SK-N-SH treated with all-trans-retinoic acid at 6 μM for 48 hours (cell line): ENCODE results near the gene CLMN.

Experiments
- ATAC-seq: fragments of 200-7000 bp; cut with Tn5 transposase; 3 replicates; pipeline ENCODE4 v1.9.1; 2020; ENCODE audit warnings: mild to moderate bottlenecking, moderate library complexity
- ARNTL ChIP-seq: fragments of 450-650 bp; formaldehyde crosslinking; IDR thresholded peaks from 2 replicates; pipeline ENCODE4 v1.5.0; 2020; ENCODE audit warnings: low read depth, mild to moderate bottlenecking, moderate library complexity, borderline replicate concordance
- BACH2 ChIP-seq: fragments of 250-450 bp; sonication (Bioruptor Pico); IDR thresholded peaks from 2 replicates; pipeline ENCODE4 v1.9.0; 2021; ENCODE audit warnings: mild to moderate bottlenecking, borderline replicate concordance
- CSDC2 ChIP-seq: fragments of 250-450 bp; sonication (Bioruptor Pico); IDR thresholded peaks from 2 replicates; pipeline ENCODE4 v1.5.0; 2020; ENCODE audit warnings: mild to moderate bottlenecking, moderate library complexity
- ESRRG ChIP-seq: fragments of 250-450 bp; sonication (Bioruptor Pico); IDR thresholded peaks from 2 replicates; pipeline ENCODE4 v1.6.1; 2021; ENCODE audit warnings: mild to moderate bottlenecking
- GLIS3 ChIP-seq: fragments of 250-450 bp; sonication (Bioruptor Pico); IDR thresholded peaks from 2 replicates; pipeline ENCODE4 v1.5.0; 2020; ENCODE audit warnings: mild to moderate bottlenecking, moderate library complexity
- ISL1 ChIP-seq: fragments of 250-450 bp; sonication (Bioruptor Pico); IDR thresholded peaks from 2 replicates; pipeline ENCODE4 v2.1.2; 2022; ENCODE audit warnings: mild to moderate bottlenecking, moderate library complexity
- OSR1 ChIP-seq: fragments of 250-450 bp; sonication (Bioruptor Pico); IDR thresholded peaks from 2 replicates; pipeline ENCODE4 v1.8.0; 2022; ENCODE audit warnings: moderate library complexity, mild to moderate bottlenecking, inconsistent platforms
- PATZ1 ChIP-seq: fragments of 250-450 bp; sonication (Bioruptor Pico); IDR thresholded peaks from 2 replicates; pipeline ENCODE4 v1.8.0; 2020; ENCODE audit warnings: mild to moderate bottlenecking, moderate library complexity, borderline replicate concordance
- PPARA ChIP-seq: fragments of 250-450 bp; sonication (Bioruptor Pico); IDR thresholded peaks from 2 replicates; pipeline ENCODE4 v1.5.0; 2020; ENCODE audit warnings: mild to moderate bottlenecking, borderline replicate concordance
- RARB ChIP-seq: fragments of 250-450 bp; sonication (Bioruptor Pico); IDR thresholded peaks from 2 replicates; pipeline ENCODE4 v1.8.0; 2021; ENCODE audit warnings: mild to moderate bottlenecking, moderate library complexity
- SNAI2 ChIP-seq: fragments of 250-450 bp; sonication (Bioruptor Pico); IDR thresholded peaks from 2 replicates; pipeline ENCODE4 v1.5.0; 2020; ENCODE audit warnings: mild to moderate bottlenecking, moderate library complexity
- TCF4 ChIP-seq: fragments of 250-450 bp; sonication (Bioruptor Pico); IDR thresholded peaks from 2 replicates; pipeline ENCODE4 v1.8.0; 2021; ENCODE audit warnings: mild to moderate bottlenecking, moderate library complexity, borderline replicate concordance
- TOX ChIP-seq: fragments of 250-450 bp; sonication (Bioruptor Pico); IDR thresholded peaks from 2 replicates; pipeline ENCODE4 v1.8.0; 2021; ENCODE audit warnings: mild to moderate bottlenecking, moderate library complexity, borderline replicate concordance
- ZC3H10 ChIP-seq: fragments of 250-450 bp; sonication (Bioruptor Pico); IDR thresholded peaks from 2 replicates; pipeline ENCODE4 v1.5.1; 2021; ENCODE audit warnings: mild to moderate bottlenecking, moderate library complexity
- ZFP3 ChIP-seq: fragments of 250-450 bp; sonication (Bioruptor Pico); IDR thresholded peaks from 2 replicates; pipeline ENCODE4 v1.5.0; 2020; ENCODE audit warnings: mild to moderate bottlenecking, moderate library complexity
- ZFP30 ChIP-seq: fragments of 450-650 bp; formaldehyde crosslinking; IDR thresholded peaks from 2 replicates; pipeline ENCODE4 v1.5.0; 2022; ENCODE audit warnings: mild to moderate bottlenecking, moderate library complexity
- ZNF565 ChIP-seq: fragments of 450-650 bp; formaldehyde crosslinking; conservative IDR thresholded peaks from 2 replicates; pipeline ENCODE4 v1.5.0; 2020; ENCODE audit warnings: low read depth, mild to moderate bottlenecking, moderate library complexity
- ZNF70 ChIP-seq: fragments of 450-650 bp; formaldehyde crosslinking; IDR thresholded peaks from 2 replicates; pipeline ENCODE4 v1.5.0; 2020; ENCODE audit warnings: mild to moderate bottlenecking, moderate library complexity
- ZNF8 ChIP-seq: fragments of 450-650 bp; formaldehyde crosslinking; IDR thresholded peaks from 2 replicates; pipeline ENCODE4 v1.5.0; 2020; ENCODE audit warnings: mild to moderate bottlenecking, moderate library complexity
- TF ChIP-seq, protein P1 (sequence below): fragments of 250-450 bp; sonication (Bioruptor Pico); IDR thresholded peaks from 2 replicates; pipeline ENCODE4 v1.5.1; 2021; ENCODE audit warnings: mild to moderate bottlenecking, moderate library complexity
- TF ChIP-seq, protein P2 (sequence below): fragments of 250-450 bp; sonication (Bioruptor Pico); IDR thresholded peaks from 2 replicates; pipeline ENCODE4 v1.5.1; 2020; ENCODE audit warnings: low read depth, mild to moderate bottlenecking, moderate library complexity
- TF ChIP-seq, protein P3 (sequence below): fragments of 250-450 bp; sonication (Bioruptor Pico); IDR thresholded peaks from 2 replicates; pipeline ENCODE4 v1.8.0; 2021; ENCODE audit warnings: low read depth, mild to moderate bottlenecking, moderate library complexity, borderline replicate concordance

CLMN gene

DNA sequence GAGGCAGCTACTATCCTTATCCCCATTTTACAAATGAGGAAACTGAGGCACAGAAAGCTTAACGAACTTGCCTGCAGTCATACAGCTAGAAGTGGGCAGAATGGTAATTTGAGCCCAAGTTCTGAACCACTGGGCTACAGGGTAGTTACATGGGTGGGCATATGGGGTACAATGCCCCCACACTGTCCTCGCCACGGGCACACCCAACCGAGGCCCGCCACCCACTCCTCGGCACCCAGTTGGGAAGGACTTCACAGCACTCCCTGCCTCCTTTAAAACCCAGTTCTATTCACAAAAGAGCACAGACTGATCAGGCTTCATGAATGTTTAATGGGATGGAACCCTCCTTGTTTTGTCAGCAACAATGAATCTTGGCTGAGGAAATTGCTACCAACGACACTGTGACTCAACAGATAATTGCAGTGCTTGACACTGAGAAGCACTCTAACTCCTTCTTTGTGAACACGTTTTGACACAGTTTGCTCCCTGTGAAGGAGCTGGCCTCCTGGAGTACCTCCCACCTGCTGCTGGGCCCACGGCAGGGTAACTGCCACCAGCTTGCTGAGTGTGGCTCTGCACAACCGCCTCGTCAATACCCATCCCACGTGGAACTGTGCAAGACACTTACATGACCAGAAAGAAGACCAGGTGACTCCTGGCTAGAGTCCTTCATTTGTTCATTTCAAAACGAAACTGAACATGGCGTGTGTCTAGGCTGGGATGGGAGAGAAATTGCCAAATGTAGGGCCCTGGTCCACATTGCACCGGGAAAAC lies 63.5 kb downstream of the CLMN start:
- ATAC-seq: no peak
- TF ChIP-seq ZNF565 (CRISPR knock-in tag) (no peak), OSR1 (CRISPR knock-in tag) (no peak), TCF4 (CRISPR knock-in tag) (no peak), CSDC2 (CRISPR knock-in tag) (no peak), ZNF8 (no peak), ZNF70 (CRISPR knock-in tag) (no peak), ARNTL (CRISPR knock-in tag) (no peak), ZC3H10 (no peak)
- TF ChIP-seq, protein P1, sequence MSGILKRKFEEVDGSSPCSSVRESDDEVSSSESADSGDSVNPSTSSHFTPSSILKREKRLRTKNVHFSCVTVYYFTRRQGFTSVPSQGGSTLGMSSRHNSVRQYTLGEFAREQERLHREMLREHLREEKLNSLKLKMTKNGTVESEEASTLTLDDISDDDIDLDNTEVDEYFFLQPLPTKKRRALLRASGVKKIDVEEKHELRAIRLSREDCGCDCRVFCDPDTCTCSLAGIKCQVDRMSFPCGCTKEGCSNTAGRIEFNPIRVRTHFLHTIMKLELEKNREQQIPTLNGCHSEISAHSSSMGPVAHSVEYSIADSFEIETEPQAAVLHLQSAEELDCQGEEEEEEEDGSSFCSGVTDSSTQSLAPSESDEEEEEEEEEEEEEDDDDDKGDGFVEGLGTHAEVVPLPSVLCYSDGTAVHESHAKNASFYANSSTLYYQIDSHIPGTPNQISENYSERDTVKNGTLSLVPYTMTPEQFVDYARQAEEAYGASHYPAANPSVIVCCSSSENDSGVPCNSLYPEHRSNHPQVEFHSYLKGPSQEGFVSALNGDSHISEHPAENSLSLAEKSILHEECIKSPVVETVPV (CRISPR knock-in tag): no peak
- TF ChIP-seq, protein P2, sequence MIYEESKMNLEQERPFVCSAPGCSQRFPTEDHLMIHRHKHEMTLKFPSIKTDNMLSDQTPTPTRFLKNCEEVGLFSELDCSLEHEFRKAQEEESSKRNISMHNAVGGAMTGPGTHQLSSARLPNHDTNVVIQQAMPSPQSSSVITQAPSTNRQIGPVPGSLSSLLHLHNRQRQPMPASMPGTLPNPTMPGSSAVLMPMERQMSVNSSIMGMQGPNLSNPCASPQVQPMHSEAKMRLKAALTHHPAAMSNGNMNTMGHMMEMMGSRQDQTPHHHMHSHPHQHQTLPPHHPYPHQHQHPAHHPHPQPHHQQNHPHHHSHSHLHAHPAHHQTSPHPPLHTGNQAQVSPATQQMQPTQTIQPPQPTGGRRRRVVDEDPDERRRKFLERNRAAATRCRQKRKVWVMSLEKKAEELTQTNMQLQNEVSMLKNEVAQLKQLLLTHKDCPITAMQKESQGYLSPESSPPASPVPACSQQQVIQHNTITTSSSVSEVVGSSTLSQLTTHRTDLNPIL: no peak

DNA sequence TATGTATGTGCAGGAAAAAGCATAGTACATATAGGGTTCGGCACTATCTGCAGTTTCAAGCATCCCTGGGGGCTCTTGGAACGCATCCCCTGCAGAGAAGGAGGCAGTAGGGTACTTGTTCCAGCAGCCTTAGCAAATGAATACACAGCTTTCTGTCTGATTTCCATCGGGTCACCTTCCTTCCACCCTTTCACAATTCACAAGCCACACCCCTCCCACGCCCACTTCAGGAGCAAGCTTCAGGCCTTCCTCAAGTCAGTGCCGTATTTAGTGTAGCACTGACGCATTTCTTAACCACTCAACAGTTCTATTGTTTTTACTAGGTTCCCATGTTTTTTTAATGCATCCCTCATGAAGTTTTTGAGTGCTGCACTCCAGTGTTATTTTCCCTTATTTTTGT lies 64.2 kb downstream of the CLMN start:
- TF ChIP-seq SNAI2 (CRISPR knock-in tag): no peak
- TF ChIP-seq GLIS3 (CRISPR knock-in tag): no peak
- TF ChIP-seq, protein P2: no peak
- TF ChIP-seq, protein P3, sequence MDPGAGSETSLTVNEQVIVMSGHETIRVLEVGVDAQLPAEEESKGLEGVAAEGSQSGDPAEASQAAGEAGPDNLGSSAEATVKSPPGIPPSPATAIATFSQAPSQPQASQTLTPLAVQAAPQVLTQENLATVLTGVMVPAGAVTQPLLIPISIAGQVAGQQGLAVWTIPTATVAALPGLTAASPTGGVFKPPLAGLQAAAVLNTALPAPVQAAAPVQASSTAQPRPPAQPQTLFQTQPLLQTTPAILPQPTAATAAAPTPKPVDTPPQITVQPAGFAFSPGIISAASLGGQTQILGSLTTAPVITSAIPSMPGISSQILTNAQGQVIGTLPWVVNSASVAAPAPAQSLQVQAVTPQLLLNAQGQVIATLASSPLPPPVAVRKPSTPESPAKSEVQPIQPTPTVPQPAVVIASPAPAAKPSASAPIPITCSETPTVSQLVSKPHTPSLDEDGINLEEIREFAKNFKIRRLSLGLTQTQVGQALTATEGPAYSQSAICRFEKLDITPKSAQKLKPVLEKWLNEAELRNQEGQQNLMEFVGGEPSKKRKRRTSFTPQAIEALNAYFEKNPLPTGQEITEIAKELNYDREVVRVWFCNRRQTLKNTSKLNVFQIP (CRISPR knock-in tag): no peak
- TF ChIP-seq BACH2: no peak
- no peak for TF ChIP-seq ZC3H10
- no peak for TF ChIP-seq ZFP3
- no peak for TF ChIP-seq RARB (CRISPR knock-in tag)
- TF ChIP-seq PATZ1: no peak
- TF ChIP-seq OSR1 (CRISPR knock-in tag): no peak
- no peak for TF ChIP-seq ZFP30 (CRISPR knock-in tag)
- TF ChIP-seq, protein P1 (CRISPR knock-in tag): no peak
- no peak for TF ChIP-seq CSDC2 (CRISPR knock-in tag)
- TF ChIP-seq ISL1 (CRISPR knock-in tag): no peak
- no peak for TF ChIP-seq ARNTL (CRISPR knock-in tag)
- no peak for TF ChIP-seq ZNF565 (CRISPR knock-in tag)
- TF ChIP-seq TOX (CRISPR knock-in tag): no peak
- TF ChIP-seq ESRRG: no peak
- no peak for ATAC-seq

GRCh38 chr14:95255013-95255412 lies 64.7 kb downstream of the CLMN start:
- no peak for TF ChIP-seq ZNF565 (CRISPR knock-in tag)
- no peak for TF ChIP-seq PPARA
- ATAC-seq: no peak
